Measurements from ENCODE around the gene TECTB.

- TF ChIP-seq CTCF (IDR thresholded peaks at IDR 0.05; ENCODE audit: borderline replicate concordance, extremely low read depth, low read length, poor library complexity, severe bottlenecking) (no peak), EZH2 (IDR thresholded peaks at IDR 0.05; ENCODE audit: borderline replicate concordance, low read depth, low read length, severe bottlenecking) (no peak)
Measured at GRCh38 chr10:112286837-112287818, 3.9 kb downstream of the TECTB start.

Measured in DND-41 (cell line).